ENCODE data around the gene EN2. TPM values are rescaled to one million over a fixed set of nuclear protein-coding genes. Genes with fewer than 3 reads are reported as not detected.

EN2 gene
- total RNA-seq, 1 experiment from 2014 or later, result 0.07 TPM

DNA sequence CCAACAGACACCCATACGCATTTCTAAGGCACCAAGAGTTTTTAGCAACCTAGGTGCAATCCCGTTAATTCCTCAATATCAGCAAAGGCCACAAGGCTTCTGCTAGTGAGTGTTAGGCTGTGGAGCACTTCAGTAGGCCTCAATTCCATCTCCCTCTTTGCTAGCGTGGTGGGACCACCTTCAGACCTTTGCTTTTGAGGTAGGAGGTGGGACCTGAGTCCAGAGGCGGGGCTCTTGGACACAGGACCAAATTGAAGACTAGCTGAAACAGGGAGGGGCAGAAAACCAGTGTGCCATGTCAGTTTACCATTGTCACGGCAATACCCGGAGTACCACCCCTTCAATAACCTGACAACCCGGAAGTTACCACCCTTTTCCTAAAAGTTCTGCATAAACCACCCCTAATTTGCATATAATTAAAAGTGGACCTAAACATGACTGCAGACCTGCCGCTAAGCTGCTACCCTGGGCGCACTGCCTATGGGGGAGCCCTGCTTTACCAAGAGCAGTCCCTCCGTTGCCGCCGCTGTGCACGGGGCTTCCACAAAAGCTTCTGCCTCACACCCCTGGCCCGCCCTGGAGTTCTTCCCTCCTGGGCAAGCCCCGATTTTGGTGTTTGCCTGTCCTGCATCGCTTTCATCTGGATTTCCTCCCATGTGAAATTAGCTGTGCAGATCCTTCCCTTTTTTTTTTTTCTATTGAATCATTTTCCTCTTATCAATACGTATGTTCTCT, 41.1 kb upstream of the EN2 start:
- H2AK5ac ChIP-seq (ENCODE audit: insufficient read length, low read length), result no peak overlapping the region
- H3K27me3 ChIP-seq (ENCODE audit: insufficient read depth, low read length), result no peaks in the 10 kb centered on the region

More for the DNA sequence above, 41.1 kb upstream of the EN2 start:
- TF ChIP-seq, protein P1, sequence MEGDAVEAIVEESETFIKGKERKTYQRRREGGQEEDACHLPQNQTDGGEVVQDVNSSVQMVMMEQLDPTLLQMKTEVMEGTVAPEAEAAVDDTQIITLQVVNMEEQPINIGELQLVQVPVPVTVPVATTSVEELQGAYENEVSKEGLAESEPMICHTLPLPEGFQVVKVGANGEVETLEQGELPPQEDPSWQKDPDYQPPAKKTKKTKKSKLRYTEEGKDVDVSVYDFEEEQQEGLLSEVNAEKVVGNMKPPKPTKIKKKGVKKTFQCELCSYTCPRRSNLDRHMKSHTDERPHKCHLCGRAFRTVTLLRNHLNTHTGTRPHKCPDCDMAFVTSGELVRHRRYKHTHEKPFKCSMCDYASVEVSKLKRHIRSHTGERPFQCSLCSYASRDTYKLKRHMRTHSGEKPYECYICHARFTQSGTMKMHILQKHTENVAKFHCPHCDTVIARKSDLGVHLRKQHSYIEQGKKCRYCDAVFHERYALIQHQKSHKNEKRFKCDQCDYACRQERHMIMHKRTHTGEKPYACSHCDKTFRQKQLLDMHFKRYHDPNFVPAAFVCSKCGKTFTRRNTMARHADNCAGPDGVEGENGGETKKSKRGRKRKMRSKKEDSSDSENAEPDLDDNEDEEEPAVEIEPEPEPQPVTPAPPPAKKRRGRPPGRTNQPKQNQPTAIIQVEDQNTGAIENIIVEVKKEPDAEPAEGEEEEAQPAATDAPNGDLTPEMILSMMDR (conservative IDR thresholded peaks at IDR 0.05), result no peak
- no CpG with 5 or more reads among the region's 17 CpGs for WGBS (ENCODE audit: extremely low coverage, insufficient read length, low lambda C conversion rate)
- Histone ChIP-seq H3K4me2 (ENCODE audit: insufficient read depth, insufficient read length, low read length) (no peak overlapping the region), H3K56ac (ENCODE audit: insufficient read length, low read depth, low read length) (no peak overlapping the region), H2BK120ac (ENCODE audit: low read depth, low read length, poor library complexity, severe bottlenecking) (no peak overlapping the region), H2BK5ac (ENCODE audit: insufficient read length, low read length) (no peak overlapping the region), H4K8ac (replicated peaks; ENCODE audit: insufficient read length, low read depth, low read length) (no peak overlapping the region), H2AFZ (ENCODE audit: low read length) (no peak overlapping the region), H3K23me2 (ENCODE audit: insufficient read length, low read depth, low read length, poor library complexity, severe bottlenecking) (no peaks in the 10 kb centered on the region), H3K4ac (ENCODE audit: low read depth, low read length) (no peak overlapping the region), H3T11ph (ENCODE audit: low read length) (no peak overlapping the region), H3K9me3 (ENCODE audit: control insufficient read depth, low read depth, low read length) (no peaks in the 10 kb centered on the region), H2BK20ac (ENCODE audit: low read depth, low read length, poor library complexity, severe bottlenecking) (no peak overlapping the region), H4K20me1 (ENCODE audit: control insufficient read depth, insufficient read depth, insufficient read length) (no peaks in the 10 kb centered on the region), H3K23ac (ENCODE audit: insufficient read length, low read depth, low read length) (no peak overlapping the region), H3K79me1 (ENCODE audit: insufficient read depth, low read depth, low read length, poor library complexity, severe bottlenecking) (no peaks in the 10 kb centered on the region), H3K27ac (ENCODE audit: insufficient read length, low read depth, low read length) (no peak overlapping the region), H3K79me2 (ENCODE audit: insufficient read depth, low read length) (no peaks in the 10 kb centered on the region), H2BK12ac (ENCODE audit: insufficient read length, low read depth, low read length) (no peak overlapping the region), H4K91ac (ENCODE audit: insufficient read length, low read depth, low read length) (no peak overlapping the region), H3K9ac (ENCODE audit: extremely low read depth, insufficient read length, low read length) (no peak overlapping the region), H2BK15ac (ENCODE audit: low read depth, low read length) (no peak overlapping the region), H3K14ac (ENCODE audit: insufficient read depth, low read length) (no peak overlapping the region), H4K5ac (ENCODE audit: insufficient read length, low read depth, low read length) (no peak overlapping the region), H3K4me1 (ENCODE audit: insufficient read depth, low read length) (no peaks in the 10 kb centered on the region), H3K18ac (ENCODE audit: insufficient read length, low read depth, low read length) (no peak overlapping the region)
- no peak for DNase-seq
- peaks cover 76% of the 10 kb centered on the region for H3K27me3 Mint-ChIP-seq (ENCODE audit: low read depth)
- peaks cover 0 to 4% of the 10 kb centered on the region in 2 experiments; a peak in 3 of 5 replicates for H3K9me3 Mint-ChIP-seq
- no peak overlapping the region for H3K4me3 Mint-ChIP-seq
- peaks cover 0 to 11% of the 10 kb centered on the region in 2 experiments; a peak in 3 of 4 replicates for H3K4me1 Mint-ChIP-seq
- H3K36me3 Mint-ChIP-seq (ENCODE audit: insufficient read depth in 1 of 3, low read depth in 3 of 3), result 0 out of 7 replicates have a peak, but pooled peaks cover 0 to under 1% (median 0%) of the 10 kb centered on the region in 3 experiments
- no peak overlapping the region for H3K27ac Mint-ChIP-seq
